Measurements from ENCODE around the gene OLFML3.

Gene OLFML3

GRCh38 chr1:113950908-113951307 is 28.4 kb upstream of the OLFML3 start:
- no peak for DNase-seq

- DNase-seq, result no peak
These were observed 27.6 kb upstream of the OLFML3 start for GRCh38 chr1:113951719-113952118.

- no peak for DNase-seq
These were observed 21.3 kb upstream of the OLFML3 start for GRCh38 chr1:113957984-113958383.

- DNase-seq, result no peak
These were observed 20.6 kb upstream of the OLFML3 start for GRCh38 chr1:113958691-113959090.

GRCh38 chr1:113963281-113963906 is 15.9 kb upstream of the OLFML3 start:
- no peak for DNase-seq

- no peak for DNase-seq
These were observed 13.4 kb upstream of the OLFML3 start for GRCh38 chr1:113965703-113966412.

- no peak for DNase-seq
These were observed 6.3 kb upstream of the OLFML3 start for GRCh38 chr1:113972954-113973353.

GRCh38 chr1:113975211-113975895 is 3.9 kb upstream of the OLFML3 start:
- peak; percentile 35 for DNase-seq

GRCh38 chr1:113976609-113977278 is 2.5 kb upstream of the OLFML3 start:
- peak; percentile 47 for DNase-seq

GRCh38 chr1:113977906-113978305 is 1.4 kb upstream of the OLFML3 start:
- DNase-seq, result no peak

- no peak for DNase-seq
These were observed 836 bp downstream of the OLFML3 start for GRCh38 chr1:113980110-113980509.

GRCh38 chr1:113981962-113982931 is 3.0 kb downstream of the OLFML3 start:
- DNase-seq, result peak; percentile 86

GRCh38 chr1:113982949-113983348 is 3.7 kb downstream of the OLFML3 start:
- DNase-seq, result no peak

- no peak for DNase-seq
These were observed 4.1 kb downstream of the OLFML3 start for GRCh38 chr1:113983391-113983790.

- no peak for DNase-seq
These were observed 4.6 kb downstream of the OLFML3 start for GRCh38 chr1:113983826-113984225.

- DNase-seq, result no peak
These were observed 5.4 kb downstream of the OLFML3 start for GRCh38 chr1:113984710-113985109.

- DNase-seq, result no peak
These were observed 7.5 kb downstream of the OLFML3 start for GRCh38 chr1:113986802-113987201.

GRCh38 chr1:113987259-113987658 is 8.0 kb downstream of the OLFML3 start:
- DNase-seq, result no peak

- no peak for DNase-seq
These were observed 11.3 kb downstream of the OLFML3 start for GRCh38 chr1:113990530-113990929.

GRCh38 chr1:113990961-113991360 is 11.7 kb downstream of the OLFML3 start:
- no peak for DNase-seq

GRCh38 chr1:113991467-113991997 is 12.3 kb downstream of the OLFML3 start:
- DNase-seq, result no peak

- DNase-seq, result no peak
These were observed 13.8 kb downstream of the OLFML3 start for GRCh38 chr1:113993072-113993471.
